GM19455 (cell line): Measurements from ENCODE around the gene FKRP.
A peak's percentile ranks its signal among the peaks of the same experiment; 100 is the strongest.
"Not testable (repeated sequence)": the region's sequence is repeated elsewhere in the genome, so short reads cannot be mapped to it uniquely, and the experiment has no call there.

ENCODE experiments used
- ATAC-seq: cut with Tn5 transposase; IDR thresholded peaks from one replicate; pipeline ENCODE4 v1.9.1; 2021; ENCODE audit not compliant: unreplicated experiment

FKRP gene

GRCh38 chr19:46784262-46785053, 38.6 kb downstream of the FKRP start:
- peak; percentile 38 for ATAC-seq

DNA sequence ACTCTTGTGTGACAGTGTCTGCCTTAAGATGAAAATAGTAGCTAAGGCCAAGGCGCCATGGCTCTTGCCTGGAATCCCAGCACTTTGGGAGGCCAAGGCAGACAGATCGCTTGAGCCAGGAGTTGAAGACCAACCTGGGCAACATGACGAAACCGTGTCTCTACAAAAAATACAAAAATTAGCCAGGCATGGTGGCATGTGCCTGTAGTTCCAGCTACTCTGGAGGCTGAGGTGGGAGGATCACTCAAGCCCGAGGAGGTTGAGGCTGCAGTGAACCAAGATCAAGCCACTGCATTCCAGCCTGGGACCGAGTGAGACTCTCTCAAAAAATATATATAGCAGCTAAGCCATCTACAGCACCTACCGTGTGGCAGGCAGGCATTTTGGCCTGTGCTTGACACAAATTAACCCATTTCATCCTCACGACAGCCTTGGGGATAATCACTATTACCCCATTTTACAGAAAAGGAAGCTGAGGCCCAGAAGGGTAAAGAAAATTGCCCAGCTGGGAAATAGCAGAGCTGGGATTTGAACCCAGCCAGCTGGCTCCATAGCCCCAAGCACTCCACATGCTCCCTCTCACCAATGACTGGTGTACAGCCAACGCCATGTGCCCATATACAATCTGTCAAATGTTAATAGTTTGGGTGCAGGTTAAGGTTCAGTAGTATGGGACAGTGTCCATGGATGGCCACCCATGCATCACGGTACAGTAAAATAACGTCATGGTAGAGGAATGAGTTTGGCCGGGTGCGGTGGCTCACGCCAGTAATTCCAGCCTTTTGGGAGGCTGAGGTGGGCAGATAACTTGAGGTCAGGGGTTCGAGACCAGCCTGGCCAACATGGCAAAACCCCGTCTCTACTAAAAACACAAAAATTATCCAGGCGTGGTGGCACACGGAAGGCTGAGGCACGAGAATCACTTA, 39.5 kb downstream of the FKRP start:
- no peak for ATAC-seq

DNA sequence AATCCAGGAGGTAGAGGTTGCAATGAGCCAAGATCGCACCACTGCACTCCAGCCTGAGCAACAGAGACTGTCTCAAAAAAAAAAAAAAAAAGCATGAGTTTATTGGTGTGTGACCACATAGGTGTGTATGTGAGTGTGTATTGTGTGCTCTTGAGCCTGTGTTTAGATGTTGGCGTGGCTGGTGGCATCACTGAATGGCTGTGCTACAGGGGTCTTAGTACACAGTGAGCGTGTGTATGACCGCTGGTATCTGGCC, 40.1 kb downstream of the FKRP start:
- no peak for ATAC-seq

- no peak for ATAC-seq
Observed at GRCh38 chr19:46786236-46787039, 40.6 kb downstream of the FKRP start.

DNA sequence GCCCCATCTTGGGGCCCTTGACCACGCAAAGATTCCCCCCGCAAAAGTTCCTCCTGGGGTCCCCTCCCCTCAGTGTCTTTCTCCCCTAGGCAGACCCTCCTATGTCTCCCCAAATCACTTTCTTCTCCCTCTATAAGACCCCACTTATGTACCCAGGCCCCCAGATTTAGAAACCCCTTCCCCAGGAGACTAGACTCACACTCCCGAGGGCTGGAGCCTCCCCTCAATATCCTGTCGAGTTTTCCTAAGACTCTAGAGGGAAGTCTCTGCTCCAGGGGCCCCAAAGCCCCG, 41.1 kb downstream of the FKRP start:
- ATAC-seq, result no peak

- ATAC-seq, result no peak
Observed at GRCh38 chr19:46787331-46788261, 41.7 kb downstream of the FKRP start.

GRCh38 chr19:46788262-46788967, 42.6 kb downstream of the FKRP start, which contains the start of gene SLC1A5:
SLC1A5 (minus strand) TSS chr19:46788594; CDS start chr19:46787965, 629 bp downstream.
- peak; percentile 64 for ATAC-seq

- ATAC-seq, result no peak
Observed at GRCh38 chr19:46788968-46789338, 43.1 kb downstream of the FKRP start.

DNA sequence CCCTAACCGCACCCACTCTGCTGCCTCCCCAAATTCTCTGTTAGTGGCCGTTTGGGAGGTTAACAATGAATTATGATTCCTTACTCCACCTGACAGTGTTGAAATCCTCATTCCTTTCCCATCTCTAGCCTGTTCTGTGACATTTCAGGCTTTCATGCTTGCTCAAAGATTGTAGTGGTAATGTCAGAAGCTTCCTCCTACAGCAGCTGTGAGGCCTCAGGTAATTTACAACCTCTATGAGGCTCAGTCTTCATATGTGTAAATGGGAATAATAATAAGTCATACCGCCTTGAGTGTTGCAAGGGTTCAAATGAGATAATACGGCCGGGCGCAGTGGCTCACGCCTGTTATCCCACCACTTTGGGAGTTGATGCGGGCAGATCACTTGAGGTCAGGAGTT, 43.5 kb downstream of the FKRP start:
- no peak for ATAC-seq

DNA sequence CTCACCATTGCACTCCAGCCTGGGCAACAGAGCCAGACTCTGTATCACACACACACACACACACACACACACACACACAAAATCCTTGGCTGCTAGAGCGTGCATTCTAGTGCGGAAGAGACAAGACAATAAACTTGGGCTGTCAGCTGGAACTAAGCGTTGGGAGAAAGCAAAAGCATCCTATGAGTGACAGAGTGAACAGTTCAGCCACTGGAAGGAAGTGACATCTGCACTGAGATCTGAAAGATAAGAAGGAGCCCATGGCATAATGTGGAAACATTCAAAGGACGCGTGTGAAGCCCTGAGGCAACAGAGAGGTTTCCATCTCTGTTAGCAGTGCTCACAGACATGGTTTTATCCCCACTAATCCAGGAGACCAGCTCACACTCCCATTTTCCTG, 46.1 kb downstream of the FKRP start:
- no peak for ATAC-seq

DNA sequence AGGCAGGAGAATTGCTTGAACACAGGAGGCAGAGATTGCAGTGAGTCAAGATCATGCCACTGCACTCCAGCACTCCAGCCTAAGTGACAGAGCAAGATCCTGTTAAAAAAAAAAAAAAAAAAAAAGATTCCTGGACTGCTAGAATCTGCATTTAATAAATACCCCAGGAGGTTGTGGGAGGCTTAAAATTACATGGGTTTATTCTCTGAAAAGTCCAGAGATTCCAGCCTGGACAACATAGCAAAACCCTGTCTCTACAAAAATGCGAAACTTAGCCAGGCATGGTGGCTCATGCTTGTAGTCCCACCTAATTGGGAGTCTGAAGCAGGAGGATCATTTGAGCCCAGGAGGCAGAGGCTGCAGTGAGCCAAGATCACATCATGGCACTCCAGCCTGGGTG, 52.0 kb downstream of the FKRP start:
- no peak for ATAC-seq

DNA sequence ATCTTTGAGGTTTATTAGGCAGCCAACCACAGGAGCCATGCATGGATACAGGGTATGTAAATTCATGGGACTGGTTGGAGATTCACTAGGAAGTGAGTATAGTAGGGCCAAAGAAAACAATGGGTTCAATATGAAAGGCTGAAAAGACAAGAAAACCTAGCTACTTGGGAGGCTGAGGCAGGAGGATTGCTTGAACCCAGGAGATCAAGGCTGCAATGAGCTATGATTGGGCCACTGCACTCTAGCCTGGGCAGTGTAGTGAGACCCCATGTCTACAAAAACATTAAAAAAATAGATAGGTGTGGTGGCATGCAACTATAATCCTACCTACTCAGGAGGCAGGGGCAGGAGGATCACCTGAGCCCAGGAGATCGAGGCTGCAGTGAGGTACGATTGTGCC, 52.9 kb downstream of the FKRP start:
- ATAC-seq, result no peak

GRCh38 chr19:46802152-46802551, 56.3 kb downstream of the FKRP start:
- ATAC-seq, result no peak

DNA sequence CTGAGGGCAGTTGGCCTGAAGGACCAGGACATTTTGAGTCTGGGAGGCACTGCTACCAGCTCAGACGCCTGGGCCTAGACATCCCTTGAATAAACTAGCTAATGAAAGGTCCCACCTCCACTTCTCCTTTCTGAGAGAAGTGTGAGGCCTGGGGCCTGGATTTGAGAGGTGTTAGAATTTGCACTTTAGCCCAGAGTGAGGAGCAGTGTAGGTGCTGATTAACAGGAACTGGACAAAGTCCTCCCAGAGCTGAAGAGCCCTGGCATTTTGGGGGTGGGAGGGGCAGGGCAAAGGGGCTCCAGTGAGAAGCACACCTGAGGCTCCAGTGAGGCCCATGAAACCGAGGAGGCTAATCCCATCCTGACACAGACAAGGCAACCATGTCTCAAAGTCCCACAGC, 57.7 kb downstream of the FKRP start:
- ATAC-seq, result no peak

GRCh38 chr19:46804432-46804831, 58.6 kb downstream of the FKRP start:
- not testable (repeated sequence) for ATAC-seq

DNA sequence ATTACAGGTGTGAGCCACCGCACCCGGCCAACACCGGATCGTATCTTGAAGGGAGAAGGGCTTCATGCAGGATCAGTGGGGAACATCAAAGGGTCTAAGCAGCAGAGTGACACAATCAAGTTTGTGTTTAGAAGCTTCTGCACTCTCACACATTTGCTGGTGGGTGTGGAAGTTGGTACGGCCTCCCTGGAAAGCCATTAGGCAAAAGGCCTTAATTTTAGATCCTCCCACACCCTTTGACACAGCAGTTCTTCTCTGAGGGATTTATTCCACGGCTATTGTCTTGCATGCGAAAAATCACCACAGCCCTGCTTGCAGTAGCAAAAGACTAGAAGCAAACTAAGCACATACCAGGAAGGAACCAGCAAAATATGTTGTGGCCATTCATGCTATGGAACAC, 60.8 kb downstream of the FKRP start:
- ATAC-seq, result no peak
